NCI-H2107 treated with DMSO at 0.1 percent for 48 hours (cell line): ENCODE data around the gene FAM83G.
"Not testable (repeated sequence)": the region's sequence is repeated elsewhere in the genome, so short reads cannot be mapped to it uniquely, and the experiment has no call there.

Source experiments
- DNase-seq: peaks from one replicate; lab custom pipeline; 2025; ENCODE audit not compliant: unreplicated experiment; lab: John Stamatoyannopoulos, UW

Gene FAM83G

DNA sequence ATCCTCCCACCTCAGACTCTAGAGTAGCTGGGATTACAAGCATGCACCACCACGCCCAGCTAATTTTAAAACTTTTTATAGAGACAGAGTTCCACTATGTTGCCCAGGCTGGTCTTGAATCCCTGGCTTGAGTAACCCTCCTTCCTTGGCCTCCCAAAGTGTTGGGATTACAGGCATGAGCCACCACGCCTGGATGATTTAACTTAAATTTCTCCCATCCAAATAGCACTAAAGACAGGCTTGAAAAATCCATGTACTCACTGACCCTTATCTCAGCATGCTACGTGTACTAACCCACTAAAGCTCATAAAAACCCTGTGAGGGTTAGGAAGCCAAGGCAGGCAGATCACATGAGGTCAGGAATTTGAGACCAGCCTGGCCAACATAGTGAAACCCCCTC lies 48.0 kb downstream of the FAM83G start:
- DNase-seq, result no peak

DNA sequence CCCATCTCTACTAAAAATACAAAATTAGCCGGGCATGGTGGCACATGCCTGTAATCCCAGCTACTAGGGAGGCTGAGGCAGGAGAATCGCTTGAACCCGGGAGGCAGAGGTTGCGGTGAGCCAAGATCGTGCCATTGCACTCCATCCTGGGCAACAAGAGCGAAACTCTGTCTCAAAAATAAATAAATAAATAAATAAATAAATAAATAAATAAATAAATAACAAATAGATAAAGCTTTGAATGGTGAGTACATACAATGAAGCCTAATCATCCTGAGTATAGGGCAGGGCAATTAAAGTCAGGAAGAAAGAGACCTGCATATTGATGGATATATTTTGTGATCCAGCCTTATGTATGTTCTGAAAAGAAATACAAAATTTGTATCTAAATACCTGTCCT lies 48.5 kb downstream of the FAM83G start:
- not testable (repeated sequence) for DNase-seq

- DNase-seq, result no peak
Measured at GRCh38 chr17:18955009-18955408, 49.6 kb downstream of the FAM83G start.

DNA sequence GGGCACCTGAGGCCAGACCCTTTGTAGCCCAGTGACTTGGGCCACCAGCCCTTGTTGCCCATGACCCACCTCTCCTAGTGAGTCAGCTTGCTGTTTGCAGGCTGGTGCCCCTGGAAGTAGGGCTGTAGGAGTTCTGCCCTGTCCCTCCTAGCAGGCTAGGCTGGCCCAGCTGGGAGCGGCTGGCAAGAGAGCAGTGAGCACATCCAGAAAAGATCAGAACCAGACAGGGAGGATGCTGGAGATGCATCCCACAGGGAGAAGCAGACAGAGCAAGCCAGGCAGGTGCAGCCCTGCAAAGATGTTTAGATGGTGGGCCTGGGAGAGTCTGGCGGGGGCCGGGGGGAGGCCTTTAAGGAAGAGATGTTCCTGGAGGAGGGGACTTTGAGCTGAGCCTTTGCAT lies 50.2 kb downstream of the FAM83G start:
- DNase-seq, result no peak

GRCh38 chr17:18953231-18953728 lies 51.3 kb downstream of the FAM83G start:
- no peak for DNase-seq

DNA sequence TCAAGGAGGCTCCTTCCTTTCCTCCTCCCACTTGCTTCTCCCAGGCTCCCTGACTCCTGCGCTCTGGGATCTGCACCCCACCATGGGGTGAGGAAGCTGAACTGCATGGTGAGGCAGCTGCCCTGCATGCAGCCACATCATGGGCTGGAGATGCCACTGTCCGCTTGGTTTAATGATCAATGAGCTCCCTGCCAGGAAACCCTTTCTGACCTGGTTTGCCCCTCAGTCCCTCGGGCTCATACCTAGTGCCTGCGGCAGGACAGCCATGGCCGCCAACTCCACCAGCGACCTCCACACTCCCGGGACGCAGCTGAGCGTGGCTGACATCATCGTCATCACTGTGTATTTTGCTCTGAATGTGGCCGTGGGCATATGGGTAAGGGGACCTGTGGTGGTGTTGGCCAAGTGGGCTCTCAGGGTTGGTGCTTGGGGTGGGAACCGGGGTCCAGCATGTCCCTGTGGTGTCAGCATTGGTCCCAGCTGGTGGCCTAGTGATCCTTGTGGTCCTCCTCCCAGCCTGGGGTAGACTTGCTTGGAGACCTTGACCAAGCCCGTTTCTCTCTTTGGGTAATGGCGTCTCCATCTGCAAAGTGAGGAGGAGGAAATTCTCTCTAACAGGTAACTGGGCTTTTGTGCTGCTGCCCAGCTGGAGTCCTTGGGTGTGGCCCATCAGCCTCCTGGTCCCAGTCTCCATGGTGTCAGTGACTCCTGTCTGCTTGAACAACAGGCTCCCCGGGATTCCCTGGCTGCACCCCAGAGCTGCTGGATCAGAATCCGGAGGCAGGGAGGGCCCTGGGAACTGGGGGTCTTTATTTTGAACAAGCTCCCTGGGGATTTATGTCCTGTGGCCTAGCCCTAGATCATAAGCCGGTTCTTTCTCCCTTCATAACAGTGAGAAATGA lies 52.4 kb downstream of the FAM83G start, which contains the start of gene SLC5A10:
Gene SLC5A10, plus strand, starts transcription at position 225 of the 902 bp plus-strand sequence. Its CDS starts 41 bp downstream, at position 266.
- DNase-seq, result no peak

GRCh38 chr17:18950944-18951905 lies 53.3 kb downstream of the FAM83G start:
- no peak for DNase-seq

- no peak for DNase-seq
Measured at GRCh38 chr17:18950346-18950745, 54.2 kb downstream of the FAM83G start.

GRCh38 chr17:18949566-18949965 lies 55.0 kb downstream of the FAM83G start:
- DNase-seq, result no peak

GRCh38 chr17:18948476-18949006 lies 56.0 kb downstream of the FAM83G start:
- no peak for DNase-seq

GRCh38 chr17:18947866-18948265 lies 56.7 kb downstream of the FAM83G start:
- DNase-seq, result no peak

- DNase-seq, result no peak
Measured at GRCh38 chr17:18946536-18946935, 58.0 kb downstream of the FAM83G start.

DNA sequence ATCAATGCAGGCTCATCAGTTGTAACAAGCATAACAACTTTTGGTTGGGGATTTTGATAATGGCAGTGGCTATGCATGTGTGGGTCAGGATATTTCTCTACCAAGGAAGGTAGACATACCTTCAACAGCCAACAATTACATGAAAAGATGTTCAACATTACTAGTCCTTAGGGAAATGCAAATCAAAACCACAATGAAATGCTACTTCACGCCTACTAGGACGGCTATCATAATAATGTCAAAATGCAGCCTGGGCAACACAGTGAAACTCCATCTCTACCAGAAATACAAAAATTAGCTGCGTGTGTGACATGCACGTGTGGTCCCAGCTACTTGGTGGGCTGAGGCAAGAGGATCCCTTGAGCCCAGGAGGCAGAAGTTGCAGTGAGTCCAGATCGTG lies 59.9 kb downstream of the FAM83G start:
- no peak for DNase-seq

DNA sequence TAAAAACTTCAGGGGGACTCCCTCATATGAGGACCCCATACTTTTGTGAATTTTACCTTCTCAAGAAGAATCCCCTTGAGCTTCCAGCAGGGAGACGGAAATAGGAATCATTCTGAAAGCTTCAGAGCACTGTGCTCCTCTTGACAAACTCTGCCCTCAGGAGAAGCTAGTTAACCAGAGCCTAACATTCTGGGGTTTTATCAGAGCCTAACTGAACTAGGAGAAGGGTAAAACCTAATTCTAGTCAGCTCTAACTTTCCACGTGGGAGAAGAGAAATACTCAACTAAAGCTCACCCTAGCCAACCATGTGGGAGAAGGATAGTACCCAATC lies 65.9 kb downstream of the FAM83G start:
- DNase-seq, result no peak

GRCh38 chr17:18937981-18938691 lies 66.4 kb downstream of the FAM83G start:
- no peak for DNase-seq

DNA sequence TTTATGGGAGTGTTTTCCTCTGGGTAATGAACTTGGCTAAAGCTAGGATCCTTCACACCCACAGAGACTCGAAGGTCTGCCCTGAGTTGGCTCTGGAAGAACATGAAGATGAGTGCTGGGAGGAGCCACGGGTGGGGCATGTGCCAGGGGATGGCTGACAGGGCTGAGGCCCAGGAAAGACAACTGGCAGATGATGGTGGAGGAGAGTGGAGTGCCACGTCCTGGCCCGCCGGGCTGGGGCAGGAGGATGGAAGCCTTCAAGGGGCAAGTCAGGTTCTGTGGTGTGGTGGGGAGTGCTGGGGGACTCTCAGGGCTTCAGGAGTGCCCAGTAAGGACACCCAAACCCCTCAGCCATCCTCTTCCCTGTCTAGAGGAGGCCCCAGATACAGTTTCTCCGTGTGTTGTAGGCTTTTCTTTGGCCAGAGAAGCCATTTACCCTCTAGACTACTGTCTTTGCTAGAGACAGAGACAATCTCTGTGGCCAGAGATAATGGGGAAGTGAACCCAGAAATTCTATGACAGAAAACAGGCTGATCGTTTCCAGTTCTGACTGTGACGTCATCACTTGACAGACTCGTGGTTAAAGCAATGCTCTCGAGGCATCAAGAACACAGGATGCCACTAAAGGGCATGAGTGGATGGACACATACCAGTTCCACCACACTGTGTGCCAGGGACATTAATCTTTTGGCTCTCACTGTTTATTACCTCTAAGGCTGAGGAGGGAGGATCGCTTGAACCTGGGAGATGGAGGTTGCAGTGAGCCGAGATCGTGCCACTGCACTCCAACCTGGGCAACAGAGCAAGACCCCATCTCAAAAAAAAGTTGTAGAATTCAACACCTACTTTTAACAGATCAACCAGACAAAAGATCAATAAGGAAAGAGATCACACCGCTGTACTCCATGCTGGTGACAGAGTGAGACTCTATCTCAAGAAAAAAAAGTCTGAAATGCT lies 71.2 kb downstream of the FAM83G start:
- no peak for DNase-seq

DNA sequence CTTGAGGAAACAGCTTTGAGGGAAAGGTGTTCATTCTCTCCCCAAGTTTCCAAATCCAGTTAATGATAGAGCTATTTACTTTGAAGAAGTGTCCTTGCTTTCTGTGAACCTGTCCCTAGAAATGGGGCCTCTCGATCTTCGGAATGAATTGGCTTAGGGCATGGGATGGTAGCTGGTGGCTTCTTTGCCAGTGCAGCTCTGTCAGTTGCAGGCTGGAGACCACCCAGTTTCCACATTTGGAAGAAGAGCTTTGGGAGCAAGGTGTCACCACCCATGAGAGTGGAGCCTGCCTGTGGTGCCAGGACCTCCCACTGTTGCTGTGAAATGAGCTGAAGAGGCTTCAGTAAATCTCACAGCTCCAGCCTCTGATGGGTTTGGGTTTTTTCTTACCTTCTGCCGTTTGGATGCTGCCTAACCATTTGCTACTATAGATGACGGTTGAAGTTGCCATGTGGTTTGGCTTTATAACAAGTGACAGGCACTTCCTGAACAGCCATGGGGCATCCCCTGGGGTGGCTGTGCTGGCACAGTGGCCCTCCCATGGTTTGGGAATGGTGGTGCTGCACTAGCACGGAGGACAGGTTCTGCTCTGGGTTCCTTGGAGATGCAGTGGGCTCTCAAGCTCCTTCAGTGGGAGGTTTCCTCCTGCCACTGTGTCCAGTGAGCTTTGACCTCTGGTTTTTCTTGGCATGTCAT lies 72.1 kb downstream of the FAM83G start:
- no peak for DNase-seq

- DNase-seq, result no peak
Measured at GRCh38 chr17:18928628-18929125, 75.9 kb downstream of the FAM83G start.

- no peak for DNase-seq
Measured at GRCh38 chr17:18925187-18925586, 79.4 kb downstream of the FAM83G start.
